ENCODE data around the gene OTOL1.

OTOL1 gene

GRCh38 chr3:161545824-161546223 lies 49.2 kb downstream of the OTOL1 start:
- no peak for DNase-seq (ENCODE audit: low read depth)

GRCh38 chr3:161548301-161548700 lies 51.7 kb downstream of the OTOL1 start:
- no peak for DNase-seq (ENCODE audit: low read depth)

DNA sequence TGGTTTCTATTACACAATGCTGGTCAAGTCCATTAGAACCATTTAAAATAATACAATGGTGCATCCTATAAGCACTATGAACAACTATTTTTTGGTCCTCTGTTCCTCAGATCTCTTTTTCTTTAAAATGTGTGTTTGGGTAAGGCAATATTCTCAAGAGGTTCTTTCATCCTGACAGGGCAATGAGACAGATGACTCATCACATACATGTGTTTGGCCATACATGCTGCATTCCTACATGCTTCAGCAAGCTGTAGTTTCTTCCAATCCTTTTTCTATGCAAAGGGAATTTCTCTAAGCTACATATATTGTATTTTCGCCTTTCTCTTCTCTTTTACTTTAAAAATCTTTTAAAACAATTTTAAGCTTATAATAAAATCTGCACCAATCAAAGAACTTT lies 52.7 kb downstream of the OTOL1 start:
- DNase-seq (ENCODE audit: low read depth), result no peak

DNA sequence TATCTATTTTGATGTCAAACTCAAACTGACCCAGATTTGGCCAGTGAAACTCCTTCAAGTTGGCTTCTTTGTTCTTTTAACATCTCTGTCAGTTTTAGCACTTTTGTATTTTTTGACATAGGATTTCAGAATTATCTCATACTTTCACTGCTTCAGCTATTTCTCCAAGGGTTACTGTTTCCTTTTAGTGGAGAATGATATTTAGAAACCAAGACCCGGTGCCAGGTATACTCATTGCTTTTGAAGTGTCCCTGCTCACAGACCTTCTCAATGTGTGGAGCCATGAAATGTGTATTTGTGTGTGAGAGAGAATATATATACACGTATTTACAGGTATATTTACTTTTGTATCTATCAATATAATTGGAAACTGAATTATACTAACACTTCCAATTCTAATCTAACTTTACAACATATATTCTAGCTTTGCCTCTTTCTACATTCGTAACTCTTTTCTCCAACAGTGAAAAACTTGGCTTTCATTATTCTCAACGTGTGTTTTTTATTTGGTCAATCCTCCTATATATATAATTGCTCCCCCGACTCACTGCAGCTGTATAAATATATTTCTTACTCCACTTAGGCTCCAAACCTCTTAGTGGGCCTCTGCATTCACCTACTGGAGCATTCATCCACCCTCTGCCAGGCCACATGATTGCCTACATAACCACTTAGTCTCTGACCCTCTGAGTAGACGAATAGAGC lies 54.0 kb downstream of the OTOL1 start:
- DNase-seq (ENCODE audit: low read depth), result no peak

DNA sequence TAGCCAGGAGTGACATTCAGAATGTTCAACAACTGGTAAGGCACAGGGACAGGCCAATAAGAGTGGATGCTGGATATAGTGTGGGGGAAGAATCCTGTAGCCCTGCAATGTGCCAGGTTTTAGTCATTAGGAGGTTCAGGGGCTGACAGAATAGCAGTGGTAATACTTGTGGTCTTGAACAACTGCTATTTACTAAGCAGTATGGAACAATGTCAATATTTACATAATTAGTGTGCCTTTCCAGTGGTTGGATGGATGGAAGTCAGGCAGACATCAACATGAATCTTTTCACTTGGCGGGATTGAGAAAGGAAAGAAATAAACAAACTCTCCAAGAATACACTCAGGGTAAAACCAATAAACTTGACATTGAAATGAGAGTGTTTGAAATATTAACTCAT lies 55.1 kb downstream of the OTOL1 start:
- no peak for DNase-seq (ENCODE audit: low read depth)

DNA sequence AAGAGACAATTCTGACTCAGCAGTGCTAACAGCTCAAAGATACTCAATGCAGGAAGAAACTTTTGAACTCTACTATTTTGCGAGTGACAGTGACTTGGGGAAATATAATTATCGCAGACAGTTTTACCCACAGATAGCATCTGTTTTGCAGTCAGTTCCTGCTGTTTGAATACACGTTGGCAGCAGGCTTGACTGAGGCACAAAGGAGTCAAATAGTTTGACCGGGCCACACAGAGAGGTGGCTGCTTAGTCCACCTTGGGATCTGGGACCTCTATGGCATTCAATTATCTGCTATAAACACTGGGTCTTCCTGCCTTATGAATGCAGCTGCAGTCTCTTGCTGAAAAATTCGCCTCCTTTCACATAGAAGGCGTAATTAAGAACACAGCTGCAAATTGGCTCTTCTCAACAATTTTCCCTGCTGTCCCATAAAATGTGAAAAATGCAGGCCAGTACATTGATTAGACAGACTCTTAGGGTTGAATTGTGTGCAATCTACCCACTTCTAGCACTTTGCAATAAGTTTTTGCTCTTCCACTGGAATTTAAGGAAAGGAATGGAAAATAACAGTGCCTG lies 56.5 kb downstream of the OTOL1 start:
- DNase-seq (ENCODE audit: low read depth), result no peak
